Mesendoderm (in vitro differentiated cells): ENCODE data around the gene AMMECR1L.
A peak's percentile ranks its signal among the peaks of the same experiment; 100 is the strongest.
"Not testable (repeated sequence)": the region's sequence is repeated elsewhere in the genome, so short reads cannot be mapped to it uniquely, and the experiment has no call there.

Source experiments
- DNase-seq: peaks from one replicate; pipeline ENCODE4 v3.0.0; 2013
- H2AK5ac ChIP-seq: 2 replicates; pipeline ENCODE4 v1.6.1; 2013; ENCODE audit warnings: low read length, inconsistent platforms
- H2BK120ac ChIP-seq: 2 replicates; pipeline ENCODE4 v1.6.1; 2013; ENCODE audit warnings: low read depth, mild to moderate bottlenecking, low read length, moderate library complexity, mixed read lengths
- H2BK15ac ChIP-seq: replicated peaks from 2 replicates; pipeline ENCODE4 v1.6.1; 2013; ENCODE audit warnings: low read depth, mild to moderate bottlenecking, moderate library complexity
- H2BK5ac ChIP-seq: 2 replicates; pipeline ENCODE4 v1.6.1; 2013; ENCODE audit warnings: low read length, inconsistent platforms
- H3K18ac ChIP-seq: 2 replicates; pipeline ENCODE4 v1.6.1; 2013; ENCODE audit warnings: mild to moderate bottlenecking, low read length, mixed read lengths
- H3K23ac ChIP-seq: one replicate; pipeline ENCODE4 v1.6.1; 2013; ENCODE audit warnings: low read length
- H3K27ac ChIP-seq: 2 replicates; pipeline ENCODE4 v1.5.1; 2013; ENCODE audit warnings: low read depth, mild to moderate bottlenecking, inconsistent platforms, low read length, moderate library complexity
- H3K27me3 ChIP-seq: 2 replicates; pipeline ENCODE4 v1.6.1; 2013; ENCODE audit warnings: low read length, control low read depth, mild to moderate bottlenecking, inconsistent platforms; ENCODE audit not compliant: insufficient read depth, poor library complexity
- H3K36me3 ChIP-seq: 2 replicates; pipeline ENCODE4 v1.6.1; 2013; ENCODE audit warnings: low read length, inconsistent platforms; ENCODE audit not compliant: control insufficient read depth, insufficient read depth
- H3K4ac ChIP-seq: one replicate; pipeline ENCODE4 v1.6.1; 2013; ENCODE audit warnings: low read depth, mild to moderate bottlenecking, low read length, moderate library complexity
- H3K4me1 ChIP-seq: 2 replicates; pipeline ENCODE4 v1.6.1; 2013; ENCODE audit warnings: low read depth, low read length, inconsistent platforms; ENCODE audit not compliant: control insufficient read depth
- H3K4me2 ChIP-seq: 2 replicates; pipeline ENCODE4 v1.6.1; 2013; ENCODE audit warnings: low read length
- H3K4me3 ChIP-seq: 2 replicates; pipeline ENCODE4 v1.5.1; 2013; ENCODE audit warnings: mild to moderate bottlenecking, low read length
- H3K56ac ChIP-seq: one replicate; pipeline ENCODE4 v1.6.1; 2013; ENCODE audit warnings: low read length
- H3K79me1 ChIP-seq: 2 replicates; pipeline ENCODE4 v1.6.1; 2013; ENCODE audit warnings: low read length, inconsistent platforms
- H3K79me2 ChIP-seq: 2 replicates; pipeline ENCODE4 v1.6.1; 2013; ENCODE audit warnings: mild to moderate bottlenecking, low read length; ENCODE audit not compliant: control insufficient read depth, insufficient read depth
- H3K9ac ChIP-seq: 2 replicates; pipeline ENCODE4 v1.6.1; 2013; ENCODE audit warnings: low read length, inconsistent platforms
- H4K5ac ChIP-seq: one replicate; pipeline ENCODE4 v1.6.1; 2013; ENCODE audit warnings: low read length
- H4K8ac ChIP-seq: one replicate; pipeline ENCODE4 v1.6.1; 2013; ENCODE audit warnings: low read depth, mild to moderate bottlenecking, control low read depth, low read length, moderate library complexity
- WGBS: extraction: QIAGEN DNeasy Blood & Tissue Kit; methylation state at CpG from one replicate; pipeline ENCODE4 v1.1.7; 2013; ENCODE audit warnings: low lambda C conversion rate, missing lambda C conversion rate; ENCODE audit not compliant: insufficient coverage; ENCODE audit errors: extremely low coverage; 5-methylcytosine and 5-hydroxymethylcytosine counted together

Gene AMMECR1L

GRCh38 chr2:127884861-127885740, 655 bp downstream of the AMMECR1L start:
- peaks cover 38% of the 10 kb centered on the region for H3K79me2 ChIP-seq
- not testable (repeated sequence) for H2BK120ac ChIP-seq

GRCh38 chr2:127884436-127884835, 1.3 kb downstream of the AMMECR1L start:
- Histone ChIP-seq H4K8ac (no peak overlapping the region), H3K4me3 (peak overlapping the region; percentile 17), H3K4ac (no peak overlapping the region), H3K79me2 (peaks cover 44% of the 10 kb centered on the region), H3K9ac (peak overlapping the region; percentile 73), H2AK5ac (no peak overlapping the region), H4K5ac (no peak overlapping the region), H3K18ac (no peak overlapping the region), H2BK120ac (no peak overlapping the region), H3K27ac (no peak overlapping the region), H2BK5ac (no peak overlapping the region), H3K56ac (peak overlapping the region; percentile 82), H3K36me3 (peaks cover 2% of the 10 kb centered on the region), H3K23ac (no peak overlapping the region), H3K79me1 (peaks cover 16% of the 10 kb centered on the region), H2BK15ac (no peak overlapping the region), H3K4me1 (peaks cover 4% of the 10 kb centered on the region), H3K27me3 (no peaks in the 10 kb centered on the region), H3K4me2 (peak overlapping the region; percentile 67)
- no CpG with 5 or more reads among the region's 10 CpGs for WGBS
- DNase-seq, result no peak

More at GRCh38 chr2:127884861-127885740, 655 bp downstream of the AMMECR1L start:
- not testable (repeated sequence) for H3K27me3 ChIP-seq, H3K36me3 ChIP-seq, H3K18ac ChIP-seq, H4K8ac ChIP-seq, H2BK15ac ChIP-seq, H3K4ac ChIP-seq, H2AK5ac ChIP-seq, H3K23ac ChIP-seq, H3K4me1 ChIP-seq, H2BK5ac ChIP-seq, H4K5ac ChIP-seq
- peak overlapping the region; percentile 67 for H3K4me2 ChIP-seq
- peak overlapping the region; percentile 36 for H3K4me3 ChIP-seq
- no CpG with 5 or more reads among the region's 61 CpGs for WGBS
- peaks cover 13% of the 10 kb centered on the region for H3K79me1 ChIP-seq
- H3K9ac ChIP-seq, result peak overlapping the region; percentile 73
- H3K56ac ChIP-seq, result peak overlapping the region; percentile 82
- H3K27ac ChIP-seq, result peak overlapping the region; percentile 28
- peak; percentile 49 for DNase-seq

- H4K5ac ChIP-seq, result no peak overlapping the region
- H3K79me2 ChIP-seq, result peaks cover 73% of the 10 kb centered on the region
- no peak overlapping the region for H3K23ac ChIP-seq
- H3K27me3 ChIP-seq, result no peaks in the 10 kb centered on the region
- H2BK120ac ChIP-seq, result no peak overlapping the region
- no peak overlapping the region for H3K9ac ChIP-seq
- H3K4me2 ChIP-seq, result no peak overlapping the region
- no CpG with 5 or more reads among the region's 5 CpGs for WGBS
- H3K36me3 ChIP-seq, result peaks cover 3% of the 10 kb centered on the region
- no peaks in the 10 kb centered on the region for H3K4me1 ChIP-seq
- no peak overlapping the region for H3K56ac ChIP-seq
- no peak overlapping the region for H3K18ac ChIP-seq
- H3K79me1 ChIP-seq, result peaks cover 21% of the 10 kb centered on the region
- H3K4ac ChIP-seq, result no peak overlapping the region
- no peak for DNase-seq
- no peak overlapping the region for H4K8ac ChIP-seq
- H2BK15ac ChIP-seq, result no peak overlapping the region
- H2AK5ac ChIP-seq, result no peak overlapping the region
- no peak overlapping the region for H2BK5ac ChIP-seq
- no peak overlapping the region for H3K4me3 ChIP-seq
- no peak overlapping the region for H3K27ac ChIP-seq
Measured at GRCh38 chr2:127879899-127880298, 5.9 kb downstream of the AMMECR1L start.

GRCh38 chr2:127877626-127878025, 8.1 kb downstream of the AMMECR1L start:
- H3K4me2 ChIP-seq, result no peak overlapping the region
- no peak overlapping the region for H2BK120ac ChIP-seq
- no peak overlapping the region for H4K5ac ChIP-seq
- no peak overlapping the region for H2BK5ac ChIP-seq
- H3K36me3 ChIP-seq, result peaks cover 5% of the 10 kb centered on the region
- no peak overlapping the region for H4K8ac ChIP-seq
- no peaks in the 10 kb centered on the region for H3K27me3 ChIP-seq
- H3K56ac ChIP-seq, result no peak overlapping the region
- no peak overlapping the region for H2AK5ac ChIP-seq
- no peak overlapping the region for H3K23ac ChIP-seq
- no peak overlapping the region for H3K4ac ChIP-seq
- peaks cover 22% of the 10 kb centered on the region for H3K79me1 ChIP-seq
- no peak for DNase-seq
- H3K9ac ChIP-seq, result no peak overlapping the region
- peaks cover 69% of the 10 kb centered on the region for H3K79me2 ChIP-seq
- no CpG with 5 or more reads among the region's 3 CpGs for WGBS
- no peaks in the 10 kb centered on the region for H3K4me1 ChIP-seq
- no peak overlapping the region for H2BK15ac ChIP-seq
- H3K27ac ChIP-seq, result no peak overlapping the region
- H3K18ac ChIP-seq, result no peak overlapping the region
- H3K4me3 ChIP-seq, result no peak overlapping the region

GRCh38 chr2:127877136-127877535, 8.6 kb downstream of the AMMECR1L start:
- Histone ChIP-seq H3K4ac (no peak overlapping the region), H3K4me2 (no peak overlapping the region)

More at GRCh38 chr2:127877136-127877535, 8.6 kb downstream of the AMMECR1L start:
- no peak overlapping the region for H4K8ac ChIP-seq
- H2AK5ac ChIP-seq, result no peak overlapping the region
- H3K4me3 ChIP-seq, result no peak overlapping the region
- no peak for DNase-seq
- no peak overlapping the region for H3K9ac ChIP-seq
- H3K4me1 ChIP-seq, result no peaks in the 10 kb centered on the region
- H3K79me2 ChIP-seq, result peaks cover 69% of the 10 kb centered on the region
- peaks cover 24% of the 10 kb centered on the region for H3K79me1 ChIP-seq
- WGBS, result no CpG with 5 or more reads among the region's 2 CpGs
- no peak overlapping the region for H4K5ac ChIP-seq
- no peak overlapping the region for H2BK5ac ChIP-seq
- no peak overlapping the region for H3K23ac ChIP-seq
- H3K56ac ChIP-seq, result no peak overlapping the region
- no peak overlapping the region for H2BK15ac ChIP-seq
- H2BK120ac ChIP-seq, result no peak overlapping the region
- H3K36me3 ChIP-seq, result peaks cover 5% of the 10 kb centered on the region
- no peak overlapping the region for H3K27ac ChIP-seq
- H3K27me3 ChIP-seq, result no peaks in the 10 kb centered on the region
- H3K18ac ChIP-seq, result no peak overlapping the region
